Forelimb muscle (tissue), 1 donor: ENCODE results near the gene HECW1. TPM values are rescaled to one million over a fixed set of nuclear protein-coding genes. Genes with fewer than 3 reads are reported as not detected.
A peak's percentile ranks its signal among the peaks of the same experiment; 100 is the strongest.
"Not testable (repeated sequence)": the region's sequence is repeated elsewhere in the genome, so short reads cannot be mapped to it uniquely, and the experiment has no call there.

Source experiments
- DNase-seq: peaks from one replicate; pipeline ENCODE4 v3.0.0-alpha.2; 2013; ENCODE audit warnings: low read depth
- polyA plus RNA-seq: library from polyadenylated mRNA; unstranded; fragments of 120-200 nt; gene quantifications from one replicate; pipeline ENCODE4 v1.2.1, GENCODE V29; 2013; ENCODE audit not compliant: insufficient read length

The HECW1 gene
- polyA plus RNA-seq, 1 donor: 0.23 TPM

- no peak for DNase-seq
Measured at GRCh38 chr7:43576241-43576640, 463.8 kb downstream of the HECW1 start.

DNA sequence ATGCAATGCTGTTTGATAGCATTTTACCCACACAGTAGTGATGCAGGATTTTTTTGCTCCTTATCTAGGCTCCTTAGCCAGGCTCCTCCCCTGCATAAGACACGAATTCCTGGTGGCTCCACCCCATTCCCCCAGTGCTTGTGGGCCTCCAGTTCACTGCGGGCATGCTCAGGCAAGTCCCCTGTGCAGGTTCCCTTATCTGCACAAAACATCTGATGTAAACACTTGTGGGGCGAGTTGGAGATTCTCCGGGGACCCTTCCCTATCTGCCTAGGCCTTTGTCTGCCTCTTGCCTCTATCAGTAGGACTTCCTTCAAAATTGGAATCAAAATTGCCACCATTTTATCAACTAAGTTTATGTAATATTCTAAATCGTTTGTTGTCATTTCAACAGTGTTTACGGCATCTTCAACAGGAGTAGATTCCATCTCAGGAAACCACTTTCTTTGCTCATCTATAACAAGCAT, 465.1 kb downstream of the HECW1 start:
- no peak for DNase-seq

- peak; percentile 52 for DNase-seq
Measured at GRCh38 chr7:43582503-43583423, 470.3 kb downstream of the HECW1 start, which contains the start of gene STK17A. TSS of gene STK17A (plus strand) at chr7:43583108. CDS start at chr7:43583244, 136 bp downstream.

- no peak for DNase-seq
Measured at GRCh38 chr7:43583424-43584194, 471.2 kb downstream of the HECW1 start.

GRCh38 chr7:43584195-43584586, 471.7 kb downstream of the HECW1 start:
- no peak for DNase-seq

DNA sequence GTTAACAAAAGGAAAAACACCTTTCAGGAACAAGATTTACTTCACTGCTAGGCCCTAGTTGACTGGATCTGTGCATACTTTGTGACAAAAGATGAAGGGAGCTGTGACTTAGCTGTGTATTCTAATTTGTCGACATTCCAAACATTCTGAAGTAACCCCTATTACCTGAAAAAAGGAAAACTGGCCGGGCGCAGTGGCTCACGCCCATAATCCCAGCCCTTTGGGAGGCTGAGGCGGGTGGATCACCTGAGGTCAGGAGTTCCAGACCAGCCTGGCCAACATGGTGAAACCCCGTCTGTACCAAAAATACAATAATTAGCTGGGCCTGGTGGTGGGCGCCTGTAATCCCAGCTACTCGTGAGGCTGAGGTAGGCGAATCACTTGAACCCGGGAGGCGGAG, 472.3 kb downstream of the HECW1 start:
- not testable (repeated sequence) for DNase-seq

- no peak for DNase-seq
Measured at GRCh38 chr7:43585562-43585961, 473.1 kb downstream of the HECW1 start.

- no peak for DNase-seq
Measured at GRCh38 chr7:43586251-43586900, 473.9 kb downstream of the HECW1 start.

DNA sequence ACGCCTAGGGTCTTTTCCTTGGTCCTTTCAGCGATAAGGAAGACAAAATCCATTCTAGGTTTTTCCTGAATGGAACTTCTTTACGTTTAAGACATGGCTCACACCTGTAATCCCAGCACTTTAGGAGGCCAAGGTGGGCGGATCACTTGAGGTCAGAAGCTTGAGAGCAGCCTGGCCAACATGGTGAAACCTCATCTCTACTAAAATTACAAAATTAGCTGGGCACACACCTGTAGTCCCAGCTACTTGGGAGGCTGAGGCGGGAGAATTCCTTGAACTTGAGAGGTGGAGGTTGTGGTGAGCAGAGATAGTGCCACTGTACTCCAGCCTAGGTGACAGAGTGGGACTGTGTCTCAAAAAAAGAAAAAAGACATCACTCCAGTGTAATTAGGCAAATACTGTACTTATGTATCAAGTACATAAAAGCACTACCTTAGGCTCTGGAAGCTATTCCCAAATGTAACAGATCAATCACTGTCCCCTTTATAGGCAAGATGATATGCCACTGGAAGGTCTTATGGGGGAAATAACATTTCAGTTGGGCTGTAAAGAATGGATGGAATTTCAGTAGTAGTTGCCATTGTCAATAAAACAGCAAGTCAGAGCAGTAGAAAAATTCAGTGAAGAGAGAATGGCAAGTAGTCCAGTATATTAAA, 476.2 kb downstream of the HECW1 start:
- no peak for DNase-seq

DNA sequence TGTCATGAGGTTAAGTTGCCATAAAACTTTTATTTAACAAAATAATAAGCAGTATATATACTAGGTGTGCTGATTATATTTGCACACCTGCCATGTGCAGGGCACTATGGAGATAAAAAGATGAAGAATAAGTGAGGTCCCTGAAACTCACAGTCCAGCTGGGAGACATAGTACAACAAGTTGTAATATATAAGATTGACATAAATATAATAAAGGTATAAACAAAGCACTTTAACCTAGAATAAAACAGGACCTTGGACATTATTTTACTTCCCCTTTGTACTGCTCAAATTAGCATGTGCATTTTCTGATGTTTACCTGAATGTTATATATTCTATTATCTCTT, 476.7 kb downstream of the HECW1 start:
- DNase-seq: no peak

DNA sequence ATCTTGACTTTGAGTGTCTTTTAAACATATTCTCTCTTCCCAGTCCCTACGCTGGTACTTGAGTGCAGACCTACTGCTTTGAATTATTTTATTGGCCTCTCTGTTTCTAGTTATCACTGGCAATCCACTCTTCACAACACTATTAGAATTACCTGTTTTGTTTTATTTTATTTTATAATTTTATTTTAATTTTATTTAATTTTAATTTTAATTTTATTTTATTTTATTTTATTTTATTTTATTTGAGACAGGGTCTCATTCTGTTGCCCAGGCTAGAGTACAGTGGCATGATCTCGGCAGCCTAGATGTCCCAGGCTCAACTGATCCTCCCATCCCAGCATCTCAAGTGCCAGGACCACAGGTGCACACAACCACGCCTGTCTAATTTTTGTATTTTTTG, 477.3 kb downstream of the HECW1 start:
- no peak for DNase-seq

DNA sequence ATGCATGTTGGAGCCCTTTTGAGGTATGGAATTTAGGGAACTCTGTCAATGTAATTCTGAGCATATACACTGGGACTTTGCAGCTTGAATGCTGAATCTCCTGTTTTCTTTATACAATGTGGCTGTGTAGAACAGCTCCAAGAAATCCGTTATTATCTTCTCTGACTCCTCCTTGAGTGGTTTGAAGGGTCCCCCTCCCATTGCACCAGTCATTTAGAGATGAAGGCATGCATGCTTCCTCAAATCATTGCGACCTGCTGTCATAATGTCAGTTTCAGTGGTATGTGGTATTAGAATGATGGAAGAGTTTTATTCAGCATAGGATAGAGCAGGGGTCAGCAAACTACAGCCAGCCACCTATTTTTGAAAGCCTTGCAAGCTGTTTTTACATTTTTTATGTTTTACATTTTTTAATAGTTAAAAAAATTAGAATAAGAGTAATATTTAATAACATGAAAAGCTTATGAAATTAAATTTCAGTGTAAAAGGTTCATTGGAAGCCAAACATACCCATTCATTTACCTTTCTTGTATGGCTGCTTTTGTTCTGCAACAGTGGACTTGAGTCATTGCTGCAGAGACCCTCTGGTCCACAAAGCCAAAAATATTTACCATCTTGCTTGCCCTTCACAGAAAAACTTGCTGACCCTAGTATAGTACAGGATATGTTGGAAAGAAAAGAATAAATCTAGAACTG, 478.6 kb downstream of the HECW1 start:
- DNase-seq: no peak

GRCh38 chr7:43591558-43592180, 479.2 kb downstream of the HECW1 start:
- DNase-seq: no peak

DNA sequence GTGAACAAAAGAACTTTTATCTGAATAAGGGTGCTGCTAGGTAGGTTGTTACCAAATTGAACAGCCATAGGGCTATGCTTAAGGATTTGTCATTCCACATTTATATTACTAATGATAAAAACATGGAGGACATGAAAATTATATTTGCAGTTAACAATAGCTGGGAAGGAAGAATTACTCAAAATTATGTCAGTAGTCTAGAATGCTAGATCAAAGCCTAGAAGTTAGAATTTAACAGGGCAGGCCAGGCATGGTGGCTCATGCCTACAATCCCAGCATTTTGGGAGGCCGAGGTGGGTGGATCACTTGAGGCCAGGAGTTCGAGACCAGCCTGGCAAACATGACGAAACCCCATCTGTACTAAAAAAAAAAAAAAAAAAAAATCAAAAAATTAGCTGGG, 479.9 kb downstream of the HECW1 start:
- DNase-seq: no peak

DNA sequence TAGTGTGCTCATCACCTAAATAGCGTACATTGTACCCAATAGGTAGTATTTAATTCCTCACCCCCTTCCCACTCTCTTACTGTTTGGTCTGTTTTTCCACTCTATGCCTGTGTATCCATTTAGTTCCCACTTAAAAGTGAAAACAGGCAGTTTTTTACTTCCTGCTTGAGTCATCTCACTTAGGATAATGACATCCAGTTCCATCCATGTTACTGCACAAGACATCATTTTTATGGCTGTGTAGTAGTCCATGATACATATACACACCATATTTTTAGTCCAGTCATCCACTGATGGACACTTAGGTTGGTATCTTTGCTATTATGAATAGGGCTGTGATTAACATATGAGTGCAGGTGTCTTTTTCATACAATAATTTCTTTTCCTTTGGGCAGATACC, 480.6 kb downstream of the HECW1 start:
- no peak for DNase-seq

GRCh38 chr7:43594020-43594419, 481.6 kb downstream of the HECW1 start:
- DNase-seq: no peak

GRCh38 chr7:43596426-43596825, 484.0 kb downstream of the HECW1 start:
- DNase-seq: not testable (repeated sequence)

DNA sequence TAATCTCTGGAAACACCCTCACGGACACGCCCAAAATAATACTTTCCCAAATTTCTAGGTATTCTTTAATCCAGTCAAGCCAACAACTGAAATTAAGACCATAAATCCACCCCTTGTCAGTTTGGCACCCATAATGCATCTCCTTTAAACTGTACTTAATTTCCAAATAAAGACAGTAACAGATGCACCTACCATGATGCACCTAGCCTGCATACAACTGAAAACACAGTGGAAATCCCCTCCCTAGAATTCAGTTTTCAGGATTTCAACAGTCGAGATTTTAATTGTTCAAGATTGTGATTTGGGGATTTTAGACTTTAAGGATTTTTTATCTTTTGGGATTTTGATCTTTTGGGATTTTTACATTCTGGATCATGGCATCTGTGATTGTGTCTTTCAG, 487.6 kb downstream of the HECW1 start:
- no peak for DNase-seq

GRCh38 chr7:43602256-43602655, 489.8 kb downstream of the HECW1 start:
- no peak for DNase-seq

GRCh38 chr7:43604251-43604650, 491.8 kb downstream of the HECW1 start:
- no peak for DNase-seq

DNA sequence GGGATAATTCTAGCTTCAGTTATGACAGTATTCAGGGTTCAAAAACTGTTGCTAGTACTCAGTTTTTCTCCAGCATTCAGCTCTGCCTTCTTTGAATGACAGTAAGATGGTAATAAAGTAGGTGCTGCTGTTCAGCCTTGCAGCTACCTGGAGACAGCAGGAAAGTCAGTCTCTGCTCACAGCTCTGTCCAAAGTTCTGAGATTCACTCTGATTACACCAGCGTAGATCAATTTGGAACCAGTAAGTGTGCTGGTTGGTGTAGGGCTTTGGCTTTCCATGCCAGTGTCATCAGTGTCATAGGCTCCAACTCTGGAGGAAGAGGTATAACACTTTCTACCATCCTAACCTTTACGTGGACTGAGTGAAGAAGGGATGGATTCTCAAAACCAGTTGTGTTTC, 496.6 kb downstream of the HECW1 start:
- DNase-seq: no peak
